ENCODE data around the gene GALNTL6. TPM values are rescaled to one million over a fixed set of nuclear protein-coding genes. Genes with fewer than 3 reads are reported as not detected.

Gene GALNTL6
- total and polyA plus RNA-seq, 2 donors (not counting 1 experiment from before 2014, with no cell fraction given): 0.99 to 1.1 TPM

DNA sequence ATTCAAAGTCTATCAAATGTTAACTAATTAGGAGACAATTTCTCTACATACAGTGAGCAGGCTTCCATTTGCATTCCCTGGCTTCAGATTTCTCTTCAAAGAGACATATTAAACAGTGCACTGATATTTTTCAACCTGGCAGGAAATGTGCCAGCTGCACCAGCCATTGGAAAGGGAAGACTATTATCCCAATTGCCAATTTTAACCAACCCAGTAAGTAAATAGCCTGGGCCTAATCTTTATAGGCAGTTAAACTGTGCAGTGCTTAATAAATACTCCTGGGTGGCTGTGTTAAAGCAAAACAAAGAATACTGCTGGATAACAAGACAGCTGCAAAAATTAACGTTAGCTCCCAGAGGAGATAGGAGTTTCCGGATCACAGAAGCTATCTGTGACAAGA is 1243.5 kb downstream of the GALNTL6 start:
- no peak overlapping the region for H3K27ac ChIP-seq (ENCODE audit: low read length in 2 of 2)
- H3K4me3 ChIP-seq (ENCODE audit: control extremely low read depth in 1 of 5, extremely low read depth in 1 of 5, insufficient read depth in 1 of 5, low read depth in 2 of 5, low read length in 4 of 5): no peak overlapping the region
- H2AFZ ChIP-seq (ENCODE audit: insufficient read depth, low read depth, low read length, poor library complexity, severe bottlenecking): no peak overlapping the region
- intact Hi-C loops (cut with micrococcal nuclease): no loop called here
- H3K9me3 Mint-ChIP-seq (ENCODE audit: insufficient read depth): no peaks in the 10 kb centered on the region
- H3K4me1 ChIP-seq (ENCODE audit: control insufficient read depth in 2 of 2, insufficient read depth in 2 of 2, low read length in 2 of 2): no peaks in the 10 kb centered on the region
- H3K9ac ChIP-seq (ENCODE audit: low read length): no peak overlapping the region
- H3K27me3 Mint-ChIP-seq: peaks cover 6% of the 10 kb centered on the region
- no peak overlapping the region for H3K4me2 ChIP-seq (replicated peaks; ENCODE audit: low read depth, low read length, poor library complexity, severe bottlenecking)
- WGBS (ENCODE audit: insufficient coverage): no CpG with 5 or more reads among the region's 2 CpGs
- H3K4me1 Mint-ChIP-seq: no peaks in the 10 kb centered on the region
- ATAC-seq (ENCODE audit: low read depth): no peak
- no peak overlapping the region for H3K4me3 Mint-ChIP-seq
- H3K9me3 ChIP-seq (ENCODE audit: control extremely low read depth in 1 of 3, control insufficient read depth in 2 of 3, insufficient read depth in 1 of 3, low read length in 2 of 3): no peaks in the 10 kb centered on the region
- no peaks in the 10 kb centered on the region for H3K36me3 ChIP-seq (replicated peaks in 1 of 2; ENCODE audit: control extremely low read depth in 1 of 2, control insufficient read depth in 1 of 2, extremely low read depth in 1 of 2, insufficient read depth in 2 of 2, low read length in 1 of 2)
- no peaks in the 10 kb centered on the region for H3K79me2 ChIP-seq (ENCODE audit: control insufficient read depth, insufficient read depth, low read length)
- H3K27ac Mint-ChIP-seq: no peak overlapping the region
- CTCF ChIA-PET: no interaction called here
- POLR2A ChIA-PET: no interaction called here
- no peak for DNase-seq
- no peaks in the 10 kb centered on the region for H4K20me1 ChIP-seq (ENCODE audit: control insufficient read depth, insufficient read depth, low read length, poor library complexity, severe bottlenecking)
- TF ChIP-seq CTCF (IDR thresholded peaks at IDR 0.05): no peak
- H3K27me3 ChIP-seq (replicated peaks in 1 of 4; ENCODE audit: control extremely low read depth in 1 of 4, control insufficient read depth in 3 of 4, insufficient read depth in 4 of 4, low read length in 3 of 4): no peaks in the 10 kb centered on the region

DNA sequence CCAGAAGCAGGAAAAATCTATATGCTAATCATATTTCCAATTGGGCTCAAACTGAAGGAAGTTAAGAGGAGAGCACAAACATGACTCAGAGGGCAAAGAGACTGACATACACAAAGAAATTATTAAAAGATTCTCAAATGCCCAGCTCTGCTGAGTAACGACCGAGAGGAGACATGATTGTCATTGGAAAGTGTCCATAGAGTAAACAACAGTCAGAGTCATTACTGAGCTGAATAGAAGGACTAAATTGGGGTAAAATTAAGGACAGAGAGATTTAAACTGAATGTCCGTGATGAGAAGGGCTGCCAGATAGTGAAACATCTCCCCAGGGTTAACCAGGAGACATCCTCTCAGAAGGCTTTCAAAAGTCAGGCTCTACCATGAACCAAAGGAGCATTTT is 1244.2 kb downstream of the GALNTL6 start:
- Mint-ChIP-seq H3K9me3 (ENCODE audit: insufficient read depth) (no peaks in the 10 kb centered on the region), H3K4me1 (no peaks in the 10 kb centered on the region), H3K27ac (no peak overlapping the region), H3K27me3 (peaks cover 6% of the 10 kb centered on the region), H3K4me3 (no peak overlapping the region)
- DNase-seq (no peak), ATAC-seq (ENCODE audit: low read depth) (no peak)
- Histone ChIP-seq H3K9ac (ENCODE audit: low read length) (no peak overlapping the region), H3K27ac (ENCODE audit: low read length in 2 of 2) (no peak overlapping the region), H3K4me3 (ENCODE audit: control extremely low read depth in 1 of 5, extremely low read depth in 1 of 5, insufficient read depth in 1 of 5, low read depth in 2 of 5, low read length in 4 of 5) (no peak overlapping the region), H4K20me1 (ENCODE audit: control insufficient read depth, insufficient read depth, low read length, poor library complexity, severe bottlenecking) (no peaks in the 10 kb centered on the region), H3K36me3 (replicated peaks in 1 of 2; ENCODE audit: control extremely low read depth in 1 of 2, control insufficient read depth in 1 of 2, extremely low read depth in 1 of 2, insufficient read depth in 2 of 2, low read length in 1 of 2) (no peaks in the 10 kb centered on the region), H3K79me2 (ENCODE audit: control insufficient read depth, insufficient read depth, low read length) (no peaks in the 10 kb centered on the region), H3K27me3 (replicated peaks in 1 of 4; ENCODE audit: control extremely low read depth in 1 of 4, control insufficient read depth in 3 of 4, insufficient read depth in 4 of 4, low read length in 3 of 4) (no peaks in the 10 kb centered on the region), H3K4me1 (ENCODE audit: control insufficient read depth in 2 of 2, insufficient read depth in 2 of 2, low read length in 2 of 2) (no peaks in the 10 kb centered on the region), H3K4me2 (replicated peaks; ENCODE audit: low read depth, low read length, poor library complexity, severe bottlenecking) (no peak overlapping the region), H2AFZ (ENCODE audit: insufficient read depth, low read depth, low read length, poor library complexity, severe bottlenecking) (no peak overlapping the region), H3K9me3 (ENCODE audit: control extremely low read depth in 1 of 3, control insufficient read depth in 2 of 3, insufficient read depth in 1 of 3, low read length in 2 of 3) (no peaks in the 10 kb centered on the region)
- WGBS (ENCODE audit: insufficient coverage): 100% methylated on average over 3 of the region's 3 CpGs
- POLR2A ChIA-PET: no interaction called here
- intact Hi-C loops (cut with micrococcal nuclease): no loop called here
- CTCF ChIA-PET: interaction anchor here (1.0 to 1.4 kb wide), 3 partner anchors 18 to 244 kb away, joined by 3 to 5 read pairs (median 4); no protein-coding TSS in a partner anchor
- TF ChIP-seq EZH2 (IDR thresholded peaks at IDR 0.05; ENCODE audit: borderline replicate concordance, insufficient read depth, low read depth, low read length, poor library complexity, severe bottlenecking) (no peak), CTCF (IDR thresholded peaks at IDR 0.05) (no peak)
